Panc1 (cell line): ENCODE measurements around the gene ZNF12.
"Not testable (repeated sequence)": the region's sequence is repeated elsewhere in the genome, so short reads cannot be mapped to it uniquely, and the experiment has no call there.

Experiments
- POLR2AphosphoS5 ChIP-seq: IDR thresholded peaks from 2 replicates; pipeline ENCODE4 v1.6.1; 2012; ENCODE audit warnings: mild to moderate bottlenecking, low read depth, low read length, moderate library complexity
- SIN3A ChIP-seq: IDR thresholded peaks from 2 replicates; pipeline ENCODE4 v1.6.1; 2012; ENCODE audit warnings: low read depth, mild to moderate bottlenecking, low read length, moderate library complexity, borderline replicate concordance; ENCODE audit not compliant: insufficient read depth
- TF ChIP-seq, protein P1 (sequence below): fragments of 450-650 bp; IDR thresholded peaks from 2 replicates; pipeline ENCODE4 v1.5.1; 2017; ENCODE audit warnings: mild to moderate bottlenecking

DNA sequence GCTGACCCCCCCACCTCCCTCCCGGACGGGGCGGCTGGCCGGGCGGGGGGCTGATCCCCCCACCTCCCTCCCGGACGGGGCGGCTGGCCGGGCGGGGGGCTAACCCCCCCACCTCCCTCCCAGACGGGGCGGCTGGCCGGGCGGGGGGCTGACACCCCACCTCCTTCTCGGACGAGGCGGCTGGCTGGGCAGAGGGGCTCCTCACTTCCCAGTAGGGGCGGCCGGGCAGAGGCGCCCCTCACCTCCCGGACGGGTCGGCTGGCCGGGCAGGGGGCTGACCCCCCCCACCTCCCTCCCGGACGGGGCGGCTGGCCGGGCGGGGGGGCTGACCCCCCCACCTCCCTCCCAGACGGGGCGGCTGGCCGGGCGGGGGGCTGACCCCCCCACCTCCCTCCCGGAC lies 35.9 kb downstream of the ZNF12 start:
- TF ChIP-seq, protein P1, sequence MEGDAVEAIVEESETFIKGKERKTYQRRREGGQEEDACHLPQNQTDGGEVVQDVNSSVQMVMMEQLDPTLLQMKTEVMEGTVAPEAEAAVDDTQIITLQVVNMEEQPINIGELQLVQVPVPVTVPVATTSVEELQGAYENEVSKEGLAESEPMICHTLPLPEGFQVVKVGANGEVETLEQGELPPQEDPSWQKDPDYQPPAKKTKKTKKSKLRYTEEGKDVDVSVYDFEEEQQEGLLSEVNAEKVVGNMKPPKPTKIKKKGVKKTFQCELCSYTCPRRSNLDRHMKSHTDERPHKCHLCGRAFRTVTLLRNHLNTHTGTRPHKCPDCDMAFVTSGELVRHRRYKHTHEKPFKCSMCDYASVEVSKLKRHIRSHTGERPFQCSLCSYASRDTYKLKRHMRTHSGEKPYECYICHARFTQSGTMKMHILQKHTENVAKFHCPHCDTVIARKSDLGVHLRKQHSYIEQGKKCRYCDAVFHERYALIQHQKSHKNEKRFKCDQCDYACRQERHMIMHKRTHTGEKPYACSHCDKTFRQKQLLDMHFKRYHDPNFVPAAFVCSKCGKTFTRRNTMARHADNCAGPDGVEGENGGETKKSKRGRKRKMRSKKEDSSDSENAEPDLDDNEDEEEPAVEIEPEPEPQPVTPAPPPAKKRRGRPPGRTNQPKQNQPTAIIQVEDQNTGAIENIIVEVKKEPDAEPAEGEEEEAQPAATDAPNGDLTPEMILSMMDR = not testable (repeated sequence)
- TF ChIP-seq POLR2AphosphoS5, SIN3A: not testable (repeated sequence)
